Measurements from ENCODE around the gene HRG. TPM values are rescaled to one million over a fixed set of nuclear protein-coding genes. Genes with fewer than 3 reads are reported as not detected.

The HRG gene
- total RNA-seq, 1 donor from 2014 or later: not detected

DNA sequence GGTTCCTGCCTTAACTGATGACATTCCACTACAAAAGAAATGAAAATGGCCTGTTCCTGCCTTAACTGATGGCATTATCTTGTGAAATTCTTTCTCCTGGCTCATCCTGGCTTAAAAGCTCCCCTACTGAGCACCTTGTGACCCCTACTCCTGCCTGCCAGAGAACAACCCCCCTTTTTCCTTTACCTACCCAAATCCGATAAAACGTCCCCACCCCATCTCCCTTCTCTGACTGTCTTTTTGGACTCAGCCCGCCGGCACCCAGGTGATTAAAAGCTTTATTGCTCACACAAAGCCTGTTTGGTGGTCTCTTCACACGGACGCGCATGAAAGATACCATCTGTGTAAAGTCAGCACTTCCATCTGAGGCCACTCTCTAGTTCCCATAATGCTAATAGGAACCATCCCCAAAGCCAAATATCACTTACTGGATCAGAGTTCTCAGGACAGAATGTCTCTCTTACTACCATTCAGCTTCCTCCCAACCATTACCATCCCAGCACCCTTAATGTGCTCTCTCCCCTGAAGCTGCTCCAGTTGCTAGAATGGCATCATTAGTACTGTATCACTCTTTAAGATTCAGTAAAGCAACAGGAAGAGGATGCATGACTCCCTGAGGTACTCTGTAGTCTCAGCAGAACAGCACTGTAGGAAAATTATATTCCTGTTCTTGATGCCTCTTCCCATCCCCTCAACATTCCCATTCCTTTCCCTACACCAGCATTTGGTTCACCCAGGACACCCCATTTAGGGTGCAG is 2.3 kb upstream of the HRG start:
- H3K4me3 ChIP-seq (ENCODE audit: low read depth, low read length): no peak overlapping the region
- DNase-seq (ENCODE audit: low read depth): no peak
- TF ChIP-seq, protein P1, sequence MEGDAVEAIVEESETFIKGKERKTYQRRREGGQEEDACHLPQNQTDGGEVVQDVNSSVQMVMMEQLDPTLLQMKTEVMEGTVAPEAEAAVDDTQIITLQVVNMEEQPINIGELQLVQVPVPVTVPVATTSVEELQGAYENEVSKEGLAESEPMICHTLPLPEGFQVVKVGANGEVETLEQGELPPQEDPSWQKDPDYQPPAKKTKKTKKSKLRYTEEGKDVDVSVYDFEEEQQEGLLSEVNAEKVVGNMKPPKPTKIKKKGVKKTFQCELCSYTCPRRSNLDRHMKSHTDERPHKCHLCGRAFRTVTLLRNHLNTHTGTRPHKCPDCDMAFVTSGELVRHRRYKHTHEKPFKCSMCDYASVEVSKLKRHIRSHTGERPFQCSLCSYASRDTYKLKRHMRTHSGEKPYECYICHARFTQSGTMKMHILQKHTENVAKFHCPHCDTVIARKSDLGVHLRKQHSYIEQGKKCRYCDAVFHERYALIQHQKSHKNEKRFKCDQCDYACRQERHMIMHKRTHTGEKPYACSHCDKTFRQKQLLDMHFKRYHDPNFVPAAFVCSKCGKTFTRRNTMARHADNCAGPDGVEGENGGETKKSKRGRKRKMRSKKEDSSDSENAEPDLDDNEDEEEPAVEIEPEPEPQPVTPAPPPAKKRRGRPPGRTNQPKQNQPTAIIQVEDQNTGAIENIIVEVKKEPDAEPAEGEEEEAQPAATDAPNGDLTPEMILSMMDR (conservative IDR thresholded peaks at IDR 0.05; ENCODE audit: low read depth, low read length): no peak

DNA sequence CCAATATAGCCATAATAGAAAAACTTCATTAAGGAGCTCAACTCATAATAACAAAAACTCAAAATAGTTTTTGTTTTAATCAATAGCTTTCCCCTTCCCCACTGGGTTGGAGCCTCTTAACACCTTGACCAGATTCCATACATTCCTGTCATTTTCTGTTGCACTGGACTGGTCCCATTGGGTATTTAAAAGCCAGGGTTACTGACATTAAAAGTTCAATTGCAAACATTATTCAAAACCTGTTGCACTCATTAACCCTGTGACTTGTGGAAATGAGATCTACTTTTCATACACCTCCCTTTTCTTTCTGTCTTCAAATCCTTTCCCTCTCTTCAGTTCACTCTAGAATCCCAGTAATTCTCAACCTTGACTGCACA is 1.7 kb upstream of the HRG start:
- H3K4me3 ChIP-seq (ENCODE audit: low read depth, low read length): no peak overlapping the region
- no peak for DNase-seq (ENCODE audit: low read depth)
- TF ChIP-seq, protein P1 (conservative IDR thresholded peaks at IDR 0.05; ENCODE audit: low read depth, low read length): no peak

DNA sequence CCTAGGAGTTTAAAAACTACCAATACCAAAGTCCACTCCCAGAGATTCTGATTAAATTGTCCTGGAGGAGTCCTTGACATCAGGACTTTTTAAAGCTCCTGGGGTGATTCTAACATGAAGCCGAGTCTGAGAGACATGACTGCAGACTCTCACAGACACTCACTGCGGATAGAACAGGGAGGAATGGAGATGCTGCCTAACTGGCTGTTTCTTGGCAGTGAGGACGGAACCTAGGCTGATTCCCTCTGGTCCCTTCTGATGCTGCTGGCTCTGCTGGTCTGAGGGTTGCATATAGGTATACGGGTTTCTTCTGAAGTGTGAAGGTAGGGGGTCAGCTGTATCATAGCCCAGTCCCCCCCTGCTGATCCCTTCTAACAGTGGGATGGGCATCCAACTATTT is 1.3 kb upstream of the HRG start:
- TF ChIP-seq, protein P1 (conservative IDR thresholded peaks at IDR 0.05; ENCODE audit: low read depth, low read length): no peak
- no peak for DNase-seq (ENCODE audit: low read depth)
- H3K4me3 ChIP-seq (ENCODE audit: low read depth, low read length): no peak overlapping the region

DNA sequence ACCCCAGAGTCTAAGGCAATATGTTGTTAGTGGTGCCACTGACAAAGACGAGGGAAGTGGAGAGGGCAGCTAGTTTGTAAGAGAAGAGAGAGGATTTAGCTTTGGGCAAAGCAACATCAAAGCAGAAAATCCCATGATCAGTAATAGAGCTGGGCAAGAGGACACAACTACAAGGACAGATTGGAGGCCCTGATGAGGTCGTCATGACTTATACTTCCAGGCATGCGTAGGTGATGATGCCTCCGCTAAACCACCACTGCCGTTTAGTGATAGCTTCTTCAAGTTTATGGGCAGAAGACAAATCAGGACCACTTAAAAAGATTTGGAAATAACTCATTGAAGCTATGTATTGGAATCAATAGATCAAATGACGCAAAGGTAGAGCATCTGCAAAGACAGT is 2.6 kb downstream of the HRG start:
- DNase-seq (ENCODE audit: low read depth): no peak
- TF ChIP-seq, protein P1 (conservative IDR thresholded peaks at IDR 0.05; ENCODE audit: low read depth, low read length): no peak
- no peak overlapping the region for H3K4me3 ChIP-seq (ENCODE audit: low read depth, low read length)

DNA sequence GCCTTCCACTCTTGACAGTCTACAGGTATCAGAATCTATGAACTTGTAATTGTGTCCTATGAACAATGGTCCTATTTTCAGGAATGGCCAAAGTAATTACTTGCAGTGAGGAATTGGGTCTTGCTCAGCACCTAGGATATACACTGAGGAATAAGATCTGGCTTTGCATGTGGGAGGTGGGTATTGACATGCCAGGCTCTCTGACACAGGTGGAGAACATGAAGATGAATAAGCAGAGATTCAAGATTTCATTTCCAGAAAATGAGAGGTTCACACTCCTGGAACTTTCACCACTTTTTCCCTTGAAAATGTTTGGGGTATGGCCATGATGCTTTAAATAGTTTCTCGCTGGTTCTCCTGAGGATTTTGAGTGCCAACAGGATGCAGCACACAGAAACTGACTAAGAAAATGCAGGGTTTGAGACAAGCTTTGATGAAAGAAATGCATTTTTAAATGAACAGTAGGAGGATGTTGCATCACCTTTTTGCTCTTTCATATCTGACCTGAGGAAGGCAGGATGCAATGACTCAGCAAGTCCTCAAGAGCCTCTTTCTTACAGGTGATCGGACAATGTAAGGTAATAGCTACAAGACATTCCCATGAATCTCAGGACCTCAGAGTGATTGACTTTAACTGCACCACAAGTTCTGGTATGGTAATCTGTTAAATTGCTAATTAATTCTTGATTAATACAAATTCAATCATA is 3.7 kb downstream of the HRG start:
- H3K4me3 ChIP-seq (ENCODE audit: low read depth, low read length): no peak overlapping the region
- no peak for DNase-seq (ENCODE audit: low read depth)
- TF ChIP-seq, protein P1 (conservative IDR thresholded peaks at IDR 0.05; ENCODE audit: low read depth, low read length): no peak

DNA sequence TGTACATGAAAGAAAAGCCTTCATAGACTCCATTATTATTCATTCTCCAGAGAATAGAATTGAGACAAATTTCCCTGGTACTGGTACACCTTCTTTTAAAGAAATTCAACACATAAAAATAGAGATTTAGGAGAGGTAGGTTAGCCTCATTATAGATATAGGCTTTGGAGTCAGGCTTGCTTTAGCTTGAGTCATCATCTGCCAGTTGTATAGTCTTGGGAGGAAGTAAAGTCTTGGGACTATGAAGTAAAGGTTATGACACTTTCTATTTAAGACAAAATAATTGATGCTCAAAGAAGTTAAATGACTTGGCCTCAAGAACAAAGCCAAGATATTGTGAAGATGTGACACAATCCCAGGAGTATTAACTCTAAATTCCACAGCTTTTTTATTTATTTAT is 4.3 kb downstream of the HRG start:
- no peak for DNase-seq (ENCODE audit: low read depth)
- no peak overlapping the region for H3K4me3 ChIP-seq (ENCODE audit: low read depth, low read length)
- TF ChIP-seq, protein P1 (conservative IDR thresholded peaks at IDR 0.05; ENCODE audit: low read depth, low read length): no peak

All from epithelial cell of proximal tubule (primary cell).